ENCODE results near the gene SHC3.

Gene SHC3

DNA sequence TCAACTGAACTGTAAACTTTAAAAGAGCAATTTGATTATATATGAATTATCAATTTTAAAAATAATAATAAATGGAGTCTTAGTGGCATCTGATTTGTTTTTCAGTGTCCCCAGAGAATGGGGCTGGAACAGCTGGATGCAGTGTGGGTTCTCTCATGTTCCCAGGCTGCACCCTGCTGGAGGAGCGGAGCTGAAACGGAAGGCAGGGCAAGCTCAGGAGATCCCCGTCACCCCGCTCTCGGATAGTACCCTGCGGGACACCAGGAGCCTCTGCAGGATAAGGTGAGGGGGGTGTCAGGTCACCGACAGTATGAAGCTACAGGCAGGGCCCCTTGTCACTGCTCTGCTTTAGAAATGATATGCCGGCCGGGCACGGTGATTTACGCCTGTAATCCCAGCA, 130.0 kb downstream of the SHC3 start:
- DNase-seq: no peak

- DNase-seq: no peak
Observed at GRCh38 chr9:89047667-89048066, 131.0 kb downstream of the SHC3 start.

GRCh38 chr9:89046832-89047231, 131.8 kb downstream of the SHC3 start:
- no peak for DNase-seq

GRCh38 chr9:89044881-89045280, 133.7 kb downstream of the SHC3 start:
- no peak for DNase-seq

- no peak for DNase-seq
Observed at GRCh38 chr9:89044104-89044503, 134.5 kb downstream of the SHC3 start.

- no peak for DNase-seq
Observed at GRCh38 chr9:89042984-89043383, 135.6 kb downstream of the SHC3 start.

GRCh38 chr9:89039664-89040063, 139.0 kb downstream of the SHC3 start:
- no peak for DNase-seq

DNA sequence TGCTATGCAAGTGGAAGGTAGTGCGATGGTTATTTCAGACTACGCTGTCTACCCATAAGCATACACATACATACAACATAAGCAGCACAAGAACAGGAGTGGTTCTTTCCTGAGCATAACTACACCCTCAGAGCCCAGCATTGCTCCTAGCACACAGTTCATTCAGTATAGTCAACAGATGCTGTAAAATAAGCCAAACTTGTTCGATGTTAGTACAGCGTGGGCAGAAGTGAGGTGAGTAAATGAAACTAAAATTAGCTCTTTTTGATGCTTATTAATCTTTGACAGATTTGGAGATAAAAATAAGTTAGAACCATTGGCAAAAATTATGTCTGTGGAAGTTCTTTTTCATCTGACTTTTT, 139.5 kb downstream of the SHC3 start:
- DNase-seq: no peak

GRCh38 chr9:89038382-89039103, 140.1 kb downstream of the SHC3 start:
- DNase-seq: no peak

DNA sequence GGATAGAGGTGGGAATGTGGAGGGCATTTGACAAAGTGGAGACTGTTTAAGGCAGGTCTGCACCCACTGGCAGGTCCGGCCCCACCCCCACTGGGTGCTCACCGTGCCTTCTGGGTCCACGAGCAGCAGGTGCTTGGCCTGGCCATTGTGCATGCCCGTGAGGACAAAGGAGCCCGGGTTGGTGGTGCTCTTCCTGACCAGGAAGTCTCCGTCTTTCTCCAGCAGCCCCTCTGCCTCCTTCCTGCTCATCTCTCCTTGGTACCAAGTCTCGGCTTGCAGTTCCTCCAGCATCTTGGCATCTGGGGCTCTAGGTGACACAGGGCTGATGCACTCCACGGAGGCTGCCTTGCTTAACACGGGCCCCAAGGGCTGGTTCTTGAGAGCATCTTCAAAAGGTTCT, 140.7 kb downstream of the SHC3 start:
- no peak for DNase-seq

DNA sequence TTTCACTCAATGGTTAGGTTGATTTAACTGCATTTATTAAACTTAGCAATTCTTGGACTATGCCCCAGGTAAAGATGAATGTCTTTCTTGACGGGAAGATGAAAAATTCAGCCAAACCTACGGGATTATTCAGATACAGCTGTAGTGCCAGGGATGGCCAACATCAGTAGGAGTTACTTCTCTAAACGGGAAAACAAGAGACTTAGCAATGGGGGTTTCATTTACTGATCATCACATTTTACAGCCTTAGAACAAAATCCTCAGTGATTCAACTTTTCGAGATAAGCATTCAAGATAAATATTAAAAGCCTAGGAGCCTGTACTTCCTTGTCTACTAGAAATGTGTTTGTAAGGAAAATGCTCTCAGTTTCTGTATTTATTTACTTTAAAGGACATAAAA, 141.3 kb downstream of the SHC3 start:
- no peak for DNase-seq

GRCh38 chr9:89036891-89037290, 141.7 kb downstream of the SHC3 start:
- DNase-seq: no peak

DNA sequence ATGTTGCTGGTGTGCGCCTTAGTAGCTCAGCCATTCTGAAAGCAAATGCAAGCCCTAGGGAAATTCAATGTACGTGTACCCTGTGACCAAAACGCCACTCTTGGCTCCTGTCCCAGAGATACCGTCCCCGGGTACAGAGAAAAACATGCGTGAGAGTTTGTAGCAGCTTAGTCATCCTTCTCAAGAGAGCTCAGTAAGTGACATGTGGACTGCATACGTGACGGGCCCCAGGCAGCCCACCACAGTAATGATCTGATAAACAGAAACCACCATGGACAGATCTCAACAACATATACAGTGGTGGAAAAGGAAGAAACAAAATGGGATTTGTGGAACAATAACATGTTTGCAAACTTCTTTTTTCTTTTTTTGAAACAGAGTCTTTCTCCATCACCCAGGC, 142.2 kb downstream of the SHC3 start:
- DNase-seq: no peak

DNA sequence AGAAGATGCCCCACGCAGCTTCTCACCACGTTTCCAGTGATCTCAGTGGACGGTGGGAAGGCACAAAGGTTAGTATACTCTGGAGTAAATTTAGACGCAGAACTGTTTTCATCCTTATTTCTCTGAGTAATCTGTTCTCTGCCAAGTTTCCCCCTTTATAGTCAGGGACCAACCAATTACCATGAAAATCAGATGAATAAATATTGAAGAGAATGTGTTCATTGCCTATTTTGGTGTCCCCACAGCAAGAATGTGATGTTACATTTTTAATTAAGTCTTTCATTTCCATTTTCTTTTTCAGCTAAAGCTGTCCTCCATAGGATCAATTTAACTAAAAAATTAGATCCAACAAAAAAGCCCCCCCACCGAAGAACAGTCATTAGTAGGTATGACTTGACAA, 146.0 kb downstream of the SHC3 start:
- DNase-seq: no peak

GRCh38 chr9:89032173-89032572, 146.4 kb downstream of the SHC3 start:
- no peak for DNase-seq

GRCh38 chr9:89029788-89030187, 148.8 kb downstream of the SHC3 start:
- DNase-seq: no peak

DNA sequence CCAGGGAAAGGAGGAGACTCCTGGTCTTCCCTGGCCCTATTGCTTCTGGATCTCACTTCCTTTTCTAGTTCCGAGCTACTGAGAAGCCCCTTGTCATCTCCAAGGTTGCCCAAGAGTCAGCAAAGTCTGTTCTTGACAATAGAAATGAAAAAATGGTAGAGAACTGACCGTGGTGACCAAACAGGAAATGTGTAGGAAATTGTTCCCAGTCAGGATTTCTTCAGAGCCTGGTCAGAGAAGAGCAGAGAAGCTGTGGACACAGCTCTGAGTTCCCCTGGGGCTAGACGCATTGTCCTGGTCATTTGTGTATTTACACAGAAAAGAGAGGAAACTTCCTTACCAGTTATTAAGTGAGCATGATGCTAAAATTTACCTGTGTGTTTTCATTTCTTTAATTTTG, 151.7 kb downstream of the SHC3 start:
- no peak for DNase-seq

DNA sequence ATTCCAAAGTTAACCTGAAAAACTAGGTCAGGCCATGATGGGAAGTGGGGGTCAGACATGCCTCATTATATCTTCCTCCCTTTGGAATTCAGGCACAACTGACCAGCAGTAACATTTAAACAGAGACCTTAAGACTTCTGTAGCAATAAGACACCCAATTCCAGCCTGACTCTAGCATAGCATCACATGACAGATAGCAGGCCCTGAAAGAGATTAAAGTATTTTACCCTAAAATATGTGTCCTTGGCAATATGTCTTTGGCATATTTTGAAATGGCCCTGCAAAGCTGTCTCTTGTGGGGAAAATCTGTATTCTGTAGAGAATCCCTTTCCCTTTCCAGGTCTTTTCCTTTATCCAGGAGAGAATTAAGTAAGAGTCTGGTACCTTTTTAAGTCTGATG, 153.1 kb downstream of the SHC3 start:
- no peak for DNase-seq

- no peak for DNase-seq
Observed at GRCh38 chr9:89024727-89025126, 153.9 kb downstream of the SHC3 start.

DNA sequence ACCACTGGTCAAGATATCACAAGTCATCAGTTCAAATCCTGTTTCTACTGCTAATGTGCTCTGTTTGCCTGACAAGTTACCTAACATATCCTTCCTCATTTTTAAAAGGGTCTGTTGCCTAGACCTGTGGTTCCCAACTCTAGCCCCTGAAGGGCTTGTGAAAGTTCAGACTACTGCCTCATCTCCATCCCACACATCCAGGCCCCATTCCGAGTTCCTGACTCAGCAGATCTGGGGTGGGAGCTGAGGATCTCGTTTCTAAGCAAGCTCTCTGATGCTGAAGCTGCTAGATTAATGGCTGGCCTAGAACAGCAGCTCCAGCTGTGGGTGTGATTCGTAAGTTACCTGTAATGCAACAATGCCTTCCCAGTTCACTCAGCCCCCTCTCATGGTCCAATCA, 154.9 kb downstream of the SHC3 start:
- DNase-seq: no peak

- DNase-seq: no peak
Observed at GRCh38 chr9:89022902-89023301, 155.7 kb downstream of the SHC3 start.

GRCh38 chr9:89022001-89022759, 156.4 kb downstream of the SHC3 start:
- no peak for DNase-seq

- DNase-seq: no peak
Observed at GRCh38 chr9:89021154-89021803, 157.3 kb downstream of the SHC3 start.

DNA sequence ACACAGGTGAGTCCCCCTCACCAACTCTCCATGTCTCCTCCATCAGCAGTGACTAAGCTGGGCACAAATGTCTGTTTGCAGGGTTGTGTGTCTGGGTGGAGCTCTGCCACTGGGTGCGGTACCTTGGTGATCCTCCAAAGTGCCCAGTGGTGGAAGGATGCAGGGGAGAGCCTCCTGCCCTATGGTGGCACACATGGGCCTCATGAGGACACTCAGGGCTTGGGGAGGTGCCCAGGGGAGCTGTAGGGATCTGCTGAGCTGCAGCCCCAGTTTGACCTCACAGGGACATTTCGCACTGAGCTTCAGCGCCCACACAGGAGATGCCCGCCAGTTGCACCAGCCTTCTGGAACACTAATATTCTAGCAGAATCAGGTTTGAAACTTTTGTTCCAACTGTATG, 157.9 kb downstream of the SHC3 start:
- DNase-seq: no peak
